Measurements from ENCODE around the gene COL27A1.

DNA sequence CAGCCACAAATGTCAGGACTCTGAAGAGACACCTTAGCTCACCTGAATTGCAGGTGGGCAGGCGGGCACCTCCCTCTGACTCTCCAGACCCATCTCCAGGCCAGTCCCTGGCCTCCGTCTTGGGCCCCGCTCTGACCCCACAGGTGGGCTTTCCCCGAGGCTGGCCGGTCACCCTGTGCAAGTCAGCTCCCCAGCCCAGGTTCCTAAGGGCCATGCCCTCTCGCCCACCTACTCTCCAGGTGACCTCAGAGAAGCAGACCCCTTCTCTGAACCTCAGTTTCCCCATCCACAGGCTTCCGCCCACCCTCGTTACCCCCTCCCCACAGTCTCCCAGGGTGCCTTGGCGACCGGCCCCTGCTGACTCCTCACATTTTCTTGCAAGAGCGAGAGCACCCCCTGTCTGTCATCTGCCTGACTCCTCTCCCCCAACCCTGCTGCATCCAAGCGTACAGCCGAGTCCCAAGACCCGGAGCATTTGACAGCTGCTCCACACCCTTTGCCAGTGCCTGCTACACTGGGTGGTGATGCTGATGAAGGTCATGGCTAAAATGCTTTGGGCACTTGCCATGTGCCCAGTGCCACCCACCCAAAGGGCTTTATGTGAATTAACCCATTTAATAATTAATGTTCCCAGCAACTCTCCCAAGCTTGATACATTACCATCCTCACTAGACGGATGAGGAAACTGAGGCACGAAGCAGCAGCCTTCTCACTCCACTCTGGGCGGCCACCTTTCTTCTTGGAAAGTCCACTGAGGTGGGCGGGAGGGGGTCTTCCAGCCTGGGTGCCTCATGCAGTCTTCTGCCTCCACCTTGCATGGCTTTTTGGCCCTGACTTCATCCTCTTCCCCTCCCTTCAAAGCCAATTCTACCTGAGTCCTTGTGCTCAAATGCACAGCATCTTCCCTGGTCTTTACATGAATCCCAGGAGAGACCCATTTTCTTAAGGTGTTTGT is 116.5 kb downstream of the COL27A1 start:
- TF ChIP-seq POLR2AphosphoS5 (IDR thresholded peaks at IDR 0.05; ENCODE audit: low read depth, low read length) (no peak), POLR2A (IDR thresholded peaks at IDR 0.05; ENCODE audit: low read depth, low read length) (no peak), SPI1 (IDR thresholded peaks at IDR 0.05; ENCODE audit: low read depth, low read length) (no peak), TAF1 (IDR thresholded peaks at IDR 0.05; ENCODE audit: low read depth, low read length) (no peak), POU2F2 (IDR thresholded peaks at IDR 0.05; ENCODE audit: low read depth, low read length) (no peak), PAX5 (IDR thresholded peaks at IDR 0.05; ENCODE audit: insufficient read depth, low read length, severe bottlenecking) (no peak)
